Nasal cavity respiratory epithelium epithelial cell of viscerocranial mucosa (primary cell): ENCODE measurements around the gene RABL6. TPM values are rescaled to one million over a fixed set of nuclear protein-coding genes. Genes with fewer than 3 reads are reported as not detected.

ENCODE experiments used
- total RNA-seq: library from RNA; depleted of rRNA; stranded (reverse); fragments of >200 nt; gene quantifications from 2 replicates; pipeline ENCODE4 v1.2.3, GENCODE V29; 2014

Gene RABL6, protein sequence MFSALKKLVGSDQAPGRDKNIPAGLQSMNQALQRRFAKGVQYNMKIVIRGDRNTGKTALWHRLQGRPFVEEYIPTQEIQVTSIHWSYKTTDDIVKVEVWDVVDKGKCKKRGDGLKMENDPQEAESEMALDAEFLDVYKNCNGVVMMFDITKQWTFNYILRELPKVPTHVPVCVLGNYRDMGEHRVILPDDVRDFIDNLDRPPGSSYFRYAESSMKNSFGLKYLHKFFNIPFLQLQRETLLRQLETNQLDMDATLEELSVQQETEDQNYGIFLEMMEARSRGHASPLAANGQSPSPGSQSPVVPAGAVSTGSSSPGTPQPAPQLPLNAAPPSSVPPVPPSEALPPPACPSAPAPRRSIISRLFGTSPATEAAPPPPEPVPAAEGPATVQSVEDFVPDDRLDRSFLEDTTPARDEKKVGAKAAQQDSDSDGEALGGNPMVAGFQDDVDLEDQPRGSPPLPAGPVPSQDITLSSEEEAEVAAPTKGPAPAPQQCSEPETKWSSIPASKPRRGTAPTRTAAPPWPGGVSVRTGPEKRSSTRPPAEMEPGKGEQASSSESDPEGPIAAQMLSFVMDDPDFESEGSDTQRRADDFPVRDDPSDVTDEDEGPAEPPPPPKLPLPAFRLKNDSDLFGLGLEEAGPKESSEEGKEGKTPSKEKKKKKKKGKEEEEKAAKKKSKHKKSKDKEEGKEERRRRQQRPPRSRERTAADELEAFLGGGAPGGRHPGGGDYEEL
- total RNA-seq, result 73.4 and 86.8 TPM in 2 replicates

GRCh38 chr9:136807281-136808074 lies at the start of gene RABL6:
Gene RABL6, plus strand, starts transcription at chr9:136807948. Its CDS starts 249 bp downstream, at chr9:136808197.

DNA sequence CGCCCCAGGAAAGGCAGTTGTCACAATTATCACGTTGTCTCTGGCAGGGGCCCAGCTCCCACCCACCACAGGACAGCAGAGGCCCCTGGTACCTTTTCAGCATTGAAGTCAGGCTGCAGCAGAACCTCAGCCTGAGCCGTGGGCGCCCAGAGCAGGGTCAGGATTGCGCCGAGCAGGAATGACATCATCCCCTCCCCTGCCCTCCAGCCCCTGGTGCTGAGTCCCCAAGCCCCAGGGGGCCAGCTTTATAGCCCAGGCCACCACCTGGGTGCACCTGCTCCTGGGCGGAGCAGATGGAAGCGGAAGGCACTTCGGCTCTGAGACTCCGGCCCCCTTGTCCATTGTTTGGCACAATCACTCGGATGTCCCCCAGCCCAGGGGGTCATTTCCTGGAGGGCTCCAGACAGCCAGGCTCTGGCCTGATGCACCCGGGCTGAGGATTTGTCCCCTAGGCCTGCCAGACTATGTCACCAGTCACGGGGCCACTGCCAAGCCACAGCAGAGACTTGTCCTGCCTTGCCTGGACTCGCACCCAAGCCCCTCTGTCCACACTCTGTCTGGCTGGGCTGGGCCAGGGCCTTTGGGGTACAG lies 43.4 kb upstream of the RABL6 start, which contains the start of gene LCN15:
Gene LCN15, minus strand, starts transcription at position 218 of the 591 bp plus-strand sequence. Its CDS starts 30 bp downstream, at position 188.

DNA sequence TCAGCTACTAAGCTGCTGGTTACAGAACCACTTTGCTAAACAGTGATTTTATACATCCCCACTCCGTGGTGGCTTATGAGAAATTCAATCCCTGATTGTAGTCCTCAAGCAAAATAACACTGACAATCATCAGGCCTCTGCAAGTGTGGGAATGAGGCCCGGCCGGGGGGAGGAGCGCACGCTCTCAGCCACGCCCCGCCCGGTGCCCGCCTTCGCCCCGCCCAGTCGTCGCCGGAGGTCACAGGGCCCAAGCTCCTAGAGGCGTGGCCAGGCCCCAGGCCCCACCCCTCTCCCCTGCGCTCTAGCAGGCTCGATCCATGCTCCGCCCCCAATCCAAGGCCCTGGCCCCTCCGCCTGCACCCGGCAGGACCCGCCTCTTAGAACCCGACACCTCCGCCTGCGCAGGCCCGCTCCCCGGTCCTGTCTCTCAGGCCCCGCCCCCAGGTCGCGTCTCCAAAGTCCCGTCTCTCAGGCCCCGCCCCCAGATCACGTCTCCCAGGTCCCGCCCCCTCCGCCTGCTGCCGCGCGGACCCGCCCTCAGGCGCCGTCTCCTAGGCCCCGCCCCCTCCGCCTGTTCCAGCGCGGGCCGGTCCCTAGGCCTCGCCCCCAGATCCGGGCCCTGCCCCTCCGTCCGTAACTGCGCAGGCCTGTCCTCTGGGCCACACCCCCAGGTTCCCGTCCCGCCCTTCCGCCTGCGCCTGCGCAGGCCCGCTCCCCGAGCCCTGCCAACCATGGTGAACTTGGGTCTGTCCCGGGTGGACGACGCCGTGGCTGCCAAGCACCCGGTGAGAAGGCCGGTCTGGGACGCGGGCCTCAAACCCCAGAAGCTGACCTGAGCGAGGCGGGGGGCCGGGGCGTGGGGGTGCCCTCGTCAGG lies 16.9 kb upstream of the RABL6 start, which contains the start of gene TMEM141:
Gene TMEM141, plus strand, starts transcription at position 705 of the 876 bp plus-strand sequence. Its CDS starts 27 bp downstream, at position 732.

GRCh38 chr9:136796238-136796774 lies 11.4 kb upstream of the RABL6 start, which contains the start of gene CCDC183:
Gene CCDC183, plus strand, starts transcription at chr9:136796338. Its CDS starts 60 bp downstream, at chr9:136796398.

GRCh38 chr9:136842380-136842948 lies 34.7 kb downstream of the RABL6 start, which contains the start of gene AJM1:
Gene AJM1, plus strand, starts transcription at chr9:136842478. Its CDS starts 1,937 bp downstream, at chr9:136844415.

GRCh38 chr9:136849038-136849959 lies 41.6 kb downstream of the RABL6 start, which contains the start of gene PHPT1:
Gene PHPT1, plus strand, starts transcription at chr9:136849409. Its CDS starts 22 bp downstream, at chr9:136849431.

GRCh38 chr9:136851941-136852663 lies 44.4 kb downstream of the RABL6 start, which contains the start of gene MAMDC4:
Gene MAMDC4, plus strand, starts transcription at chr9:136852346. Its CDS starts 71 bp downstream, at chr9:136852417.

DNA sequence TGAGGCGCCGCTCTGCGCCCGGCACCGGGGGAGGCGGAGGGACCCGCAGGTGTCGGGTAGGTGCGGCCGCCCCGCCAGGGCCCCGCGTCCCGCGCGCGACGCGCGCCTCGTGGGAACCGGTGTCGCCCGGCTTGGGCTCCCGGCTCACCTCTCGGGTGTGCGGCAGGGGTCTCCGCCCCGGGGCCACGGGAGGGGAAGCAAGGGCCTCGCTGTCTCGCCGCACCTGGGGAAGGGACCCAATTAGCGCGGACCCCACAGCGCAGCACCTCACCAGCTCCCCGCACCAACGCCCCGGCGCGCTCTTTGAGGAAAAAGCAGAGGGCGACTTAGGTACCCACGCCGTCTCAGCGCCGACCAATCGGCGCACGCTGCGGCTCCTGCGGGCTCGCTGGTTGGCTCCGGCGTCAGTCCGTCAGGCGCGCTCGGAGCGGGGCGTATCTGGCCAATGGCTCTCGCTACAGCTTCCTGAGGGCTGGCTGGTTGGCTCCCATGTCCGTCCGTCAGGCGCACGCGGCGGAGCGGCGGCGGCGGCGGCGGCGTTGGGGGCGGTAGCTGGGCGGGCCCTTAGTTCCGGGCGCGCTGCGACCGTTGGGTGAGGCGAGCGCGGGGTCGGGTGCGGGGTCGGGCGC lies 78.3 kb downstream of the RABL6 start, which contains the start of gene TRAF2:
Gene TRAF2, plus strand, starts transcription at position 567 of the 629 bp plus-strand sequence. CDS start 12,225 bp downstream, outside the sequence.

Other genes with a start within 250 kb of the RABL6 start
- gene EGFL7, start 145.0 kb upstream of the RABL6 start, total RNA-seq, result 16.2 and 18.5 TPM in 2 replicates
- 41.1 and 42.0 TPM in 2 replicates for gene AGPAT2, start 120.5 kb upstream of the RABL6 start, total RNA-seq
- under 0.01 and 1.00 TPM in 2 replicates for gene DIPK1B, start 95.4 kb upstream of the RABL6 start, total RNA-seq
- gene LCN10, start 65.0 kb upstream of the RABL6 start, total RNA-seq, result not detected in 2 replicates
- gene LCN6, start 59.4 kb upstream of the RABL6 start, total RNA-seq, result not detected in 2 replicates
- not detected in 2 replicates for gene LCN8, start 49.7 kb upstream of the RABL6 start, total RNA-seq
- gene LCN15, start 43.4 kb upstream of the RABL6 start, total RNA-seq, result not detected in 2 replicates
- gene TMEM141, start 16.6 kb upstream of the RABL6 start, total RNA-seq, result 63.2 and 150 TPM in 2 replicates
- under 0.01 and 0.28 TPM in 2 replicates for gene CCDC183, start 11.6 kb upstream of the RABL6 start, total RNA-seq
- 2.1 and 3.4 TPM in 2 replicates for gene AJM1, start 34.5 kb downstream of the RABL6 start, total RNA-seq
- gene PHPT1, start 41.5 kb downstream of the RABL6 start, total RNA-seq, result 88.2 and 91.8 TPM in 2 replicates
- 1.4 and 6.5 TPM in 2 replicates for gene MAMDC4, start 44.4 kb downstream of the RABL6 start, total RNA-seq
- gene EDF1, start 58.4 kb downstream of the RABL6 start, total RNA-seq, result 269 and 274 TPM in 2 replicates
- gene TRAF2, start 78.6 kb downstream of the RABL6 start, total RNA-seq, result 9.9 and 24.1 TPM in 2 replicates
- 107 and 164 TPM in 2 replicates for gene FBXW5, start 136.8 kb downstream of the RABL6 start, total RNA-seq
- 0.28 TPM in 1 of 2 replicates, not detected in the other for gene C8G, start 137.3 kb downstream of the RABL6 start, total RNA-seq
- 0.34 TPM in 1 of 2 replicates, not detected in the other for gene LCN12, start 144.3 kb downstream of the RABL6 start, total RNA-seq
- not detected in 2 replicates for gene PTGDS, start 169.6 kb downstream of the RABL6 start, total RNA-seq
- not detected in 2 replicates for gene LCNL1, start 175.0 kb downstream of the RABL6 start, total RNA-seq
- gene PAXX, start 184.5 kb downstream of the RABL6 start, total RNA-seq, result 7.8 and 9.9 TPM in 2 replicates
- 4.4 and 6.7 TPM in 2 replicates for gene CLIC3, start 188.6 kb downstream of the RABL6 start, total RNA-seq
- gene ABCA2, start 220.3 kb downstream of the RABL6 start, total RNA-seq, result 4.1 and 48.2 TPM in 2 replicates
- not detected in 2 replicates for gene FUT7, start 224.1 kb downstream of the RABL6 start, total RNA-seq
- 3.8 and 16.7 TPM in 2 replicates for gene NPDC1, start 238.2 kb downstream of the RABL6 start, total RNA-seq
- gene ENTPD2, start 246.1 kb downstream of the RABL6 start, total RNA-seq, result 1.8 and 3.1 TPM in 2 replicates